GM23248 (cell line): ENCODE measurements around the gene SNTG2. TPM values are rescaled to one million over a fixed set of nuclear protein-coding genes. Genes with fewer than 3 reads are reported as not detected.

Experiments
- DNase-seq: peaks from one replicate; pipeline ENCODE4 v3.0.0-alpha.2; 2015
- H2AFZ ChIP-seq: fragments of 200-600 bp; sonication (generic); 2 replicates; pipeline ENCODE4 v1.6.1; 2016; ENCODE audit warnings: antibody characterized with exemption
- H3F3A ChIP-seq: fragments of 200-600 bp; sonication (generic); 2 replicates; pipeline ENCODE4 v1.6.1; 2016; ENCODE audit warnings: mild to moderate bottlenecking, antibody characterized with exemption, mixed run types; ENCODE audit not compliant: insufficient read depth
- H3K27ac ChIP-seq: fragments of 200-600 bp; sonication (generic); 2 replicates; pipeline ENCODE4 v1.5.1; 2016; ENCODE audit warnings: mild to moderate bottlenecking
- H3K27me3 ChIP-seq: fragments of 200-600 bp; sonication (generic); replicated peaks from 2 replicates; pipeline ENCODE4 v1.6.1; 2016; ENCODE audit warnings: mild to moderate bottlenecking; ENCODE audit not compliant: insufficient read depth
- H3K36me3 ChIP-seq: fragments of 200-600 bp; sonication (generic); 2 replicates; pipeline ENCODE4 v1.6.1; 2016; ENCODE audit warnings: low read depth, mild to moderate bottlenecking
- H3K4me1 ChIP-seq: fragments of 200-600 bp; sonication (generic); 2 replicates; pipeline ENCODE4 v1.6.1; 2016; ENCODE audit warnings: mild to moderate bottlenecking; ENCODE audit not compliant: insufficient read depth
- H3K4me2 ChIP-seq: fragments of 200-600 bp; sonication (generic); one replicate; pipeline ENCODE4 v1.6.1; 2016; ENCODE audit warnings: mild to moderate bottlenecking; ENCODE audit not compliant: unreplicated experiment
- H3K4me3 ChIP-seq: fragments of 200-600 bp; sonication (generic); 2 replicates; pipeline ENCODE4 v1.5.1; 2016; ENCODE audit warnings: mild to moderate bottlenecking
- H3K79me2 ChIP-seq: fragments of 200-600 bp; sonication (generic); 2 replicates; pipeline ENCODE4 v1.6.1; 2016; ENCODE audit warnings: mild to moderate bottlenecking; ENCODE audit not compliant: insufficient read depth
- H3K9ac ChIP-seq: fragments of 200-600 bp; sonication (generic); 2 replicates; pipeline ENCODE4 v1.6.1; 2016; ENCODE audit warnings: mild to moderate bottlenecking
- H3K9me2 ChIP-seq: fragments of 200-600 bp; sonication (generic); 2 replicates; pipeline ENCODE4 v1.6.1; 2016; ENCODE audit warnings: mixed run types, mild to moderate bottlenecking, moderate library complexity; ENCODE audit not compliant: insufficient read depth
- H3K9me3 ChIP-seq: fragments of 200-600 bp; sonication (generic); one replicate; pipeline ENCODE4 v1.6.1; 2017; ENCODE audit warnings: low read depth
- H4K20me1 ChIP-seq: fragments of 200-600 bp; sonication (generic); 2 replicates; pipeline ENCODE4 v1.6.0; 2016; ENCODE audit not compliant: insufficient read depth
- EZH2 ChIP-seq: fragments of 200-600 bp; sonication (generic); IDR thresholded peaks from 2 replicates; pipeline ENCODE4 v1.6.1; 2018; ENCODE audit warnings: antibody characterized with exemption, mild to moderate bottlenecking; ENCODE audit not compliant: insufficient read depth, poor library complexity, severe bottlenecking
- EZH2phosphoT487 ChIP-seq: fragments of 200-600 bp; sonication (generic); IDR thresholded peaks from 2 replicates; pipeline ENCODE4 v1.6.1; 2018; ENCODE audit warnings: antibody characterized with exemption, moderate library complexity, mild to moderate bottlenecking, low read depth; ENCODE audit not compliant: insufficient read depth
- WGBS, 2 experiments: methylation state at CpG; one replicate each; pipeline ENCODE4 v1.1.6; 2015 to 2017; ENCODE audit warnings: low lambda C conversion rate in 2 of 2, low coverage in 1 of 2; ENCODE audit errors: missing lambda C conversion rate in 2 of 2; 5-methylcytosine and 5-hydroxymethylcytosine counted together
- in situ Hi-C: fragments of 300-500 bp; cut with MboI; formaldehyde crosslinking; loops from 2 replicates; pipeline ENCODE4 v1.15.0; 2020
- polyA plus RNA-seq: library from polyadenylated mRNA; unstranded; fragments of >200 nt; fragmentation: Nextera tagmentation; extraction: Ambion mirVana; gene quantifications from 2 replicates; pipeline ENCODE4 v1.2.1, GENCODE V29; 2016
- total RNA-seq: library from RNA; depleted of rRNA; stranded (reverse); fragments of >200 nt; shearing (Covaris generic); gene quantifications from 2 replicates; pipeline ENCODE4 v1.2.3, GENCODE V29; 2014

The SNTG2 gene
- total and polyA plus RNA-seq, 2 experiments from 2014 or later, result not detected

- Histone ChIP-seq H2AFZ (no peak overlapping the region), H3K27me3 (no peaks in the 10 kb centered on the region), H3K4me3 (no peak overlapping the region), H3K9ac (no peak overlapping the region), H3K4me1 (no peaks in the 10 kb centered on the region), H3K36me3 (no peaks in the 10 kb centered on the region), H3K9me3 (no peaks in the 10 kb centered on the region), H3K79me2 (no peaks in the 10 kb centered on the region), H3K4me2 (no peak overlapping the region), H4K20me1 (no peaks in the 10 kb centered on the region), H3F3A (no peaks in the 10 kb centered on the region), H3K27ac (no peak overlapping the region), H3K9me2 (no peaks in the 10 kb centered on the region)
- TF ChIP-seq EZH2phosphoT487 (no peak), EZH2 (no peak)
- 37 to 42% methylated on average over 13 of the region's 13 CpGs for WGBS, 2 experiments
- DNase-seq, result no peak
- in situ Hi-C loops, result no loop called here
These were observed 344.3 kb downstream of the SNTG2 start for GRCh38 chr2:1294900-1295299.

- WGBS, 2 experiments, result 49 to 60% methylated on average over 5 to 9 of the region's 9 CpGs
These were observed 345.1 kb downstream of the SNTG2 start for GRCh38 chr2:1295740-1296139.

GRCh38 chr2:1297372-1298159 lies 346.9 kb downstream of the SNTG2 start:
- Histone ChIP-seq H3K27ac (no peak overlapping the region), H3K4me2 (no peak overlapping the region), H3K9me2 (no peaks in the 10 kb centered on the region), H3K4me1 (no peaks in the 10 kb centered on the region), H3K9me3 (no peaks in the 10 kb centered on the region), H3K36me3 (no peaks in the 10 kb centered on the region), H3K9ac (no peak overlapping the region), H4K20me1 (no peaks in the 10 kb centered on the region), H3F3A (no peaks in the 10 kb centered on the region), H3K4me3 (no peak overlapping the region), H3K79me2 (no peaks in the 10 kb centered on the region), H2AFZ (no peak overlapping the region), H3K27me3 (no peaks in the 10 kb centered on the region)
- in situ Hi-C loops, result no loop called here
- DNase-seq, result no peak
- 29 to 31% methylated on average over 17 of the region's 17 CpGs for WGBS, 2 experiments
- TF ChIP-seq EZH2 (no peak), EZH2phosphoT487 (no peak)

More at GRCh38 chr2:1295740-1296139, 345.1 kb downstream of the SNTG2 start:
- H3K9me3 ChIP-seq, result no peaks in the 10 kb centered on the region
- H3K27me3 ChIP-seq, result no peaks in the 10 kb centered on the region
- DNase-seq, result no peak
- in situ Hi-C loops, result no loop called here
- H3K36me3 ChIP-seq, result no peaks in the 10 kb centered on the region
- no peak overlapping the region for H3K4me3 ChIP-seq
- no peak overlapping the region for H3K9ac ChIP-seq
- TF ChIP-seq EZH2 (no peak), EZH2phosphoT487 (no peak)
- H4K20me1 ChIP-seq, result no peaks in the 10 kb centered on the region
- H3K4me1 ChIP-seq, result no peaks in the 10 kb centered on the region
- H3K27ac ChIP-seq, result no peak overlapping the region
- no peak overlapping the region for H2AFZ ChIP-seq
- no peaks in the 10 kb centered on the region for H3K79me2 ChIP-seq
- no peak overlapping the region for H3K4me2 ChIP-seq
- H3F3A ChIP-seq, result no peaks in the 10 kb centered on the region
- no peaks in the 10 kb centered on the region for H3K9me2 ChIP-seq

GRCh38 chr2:1299043-1299442 lies 348.4 kb downstream of the SNTG2 start:
- Histone ChIP-seq H3K27me3 (no peaks in the 10 kb centered on the region), H3K4me1 (no peaks in the 10 kb centered on the region), H3K27ac (no peak overlapping the region), H4K20me1 (no peaks in the 10 kb centered on the region), H3K9me2 (no peaks in the 10 kb centered on the region), H3K9me3 (no peaks in the 10 kb centered on the region), H3K4me3 (no peak overlapping the region), H3K79me2 (no peaks in the 10 kb centered on the region), H3F3A (no peaks in the 10 kb centered on the region), H3K36me3 (no peaks in the 10 kb centered on the region), H3K9ac (no peak overlapping the region), H3K4me2 (no peak overlapping the region), H2AFZ (no peak overlapping the region)
- DNase-seq, result no peak
- WGBS, 2 experiments, result 15 to 27% methylated on average over 6 of the region's 6 CpGs
- TF ChIP-seq EZH2 (no peak), EZH2phosphoT487 (no peak)
- in situ Hi-C loops, result no loop called here

GRCh38 chr2:1300284-1300683 lies 349.6 kb downstream of the SNTG2 start:
- Histone ChIP-seq H3K4me2 (no peak overlapping the region), H3K79me2 (no peaks in the 10 kb centered on the region), H4K20me1 (no peaks in the 10 kb centered on the region), H2AFZ (no peak overlapping the region), H3K27me3 (no peaks in the 10 kb centered on the region), H3K36me3 (no peaks in the 10 kb centered on the region), H3K4me3 (no peak overlapping the region), H3K9me2 (no peaks in the 10 kb centered on the region), H3F3A (no peaks in the 10 kb centered on the region), H3K9me3 (no peaks in the 10 kb centered on the region), H3K9ac (no peak overlapping the region), H3K4me1 (no peaks in the 10 kb centered on the region), H3K27ac (no peak overlapping the region)
- TF ChIP-seq EZH2phosphoT487, result no peak
- TF ChIP-seq EZH2, result no peak
- WGBS, 2 experiments, result 35 to 46% methylated on average over 9 of the region's 9 CpGs
- in situ Hi-C loops, result no loop called here
- DNase-seq, result no peak
